ENCODE results near the gene KRT34. TPM values are rescaled to one million over a fixed set of nuclear protein-coding genes. Genes with fewer than 3 reads are reported as not detected.

KRT34 gene
- total and polyA plus RNA-seq, 2 experiments from 2014 or later = not detected

GRCh38 chr17:41415833-41416335, 33.8 kb upstream of the KRT34 start:
- H2AFZ ChIP-seq = no peak overlapping the region
- Mint-ChIP-seq H3K4me3 (no peak overlapping the region), H3K4me1 (peaks cover 31% of the 10 kb centered on the region), H3K27me3 (ENCODE audit: insufficient read depth, low read depth, poor library complexity) (no peaks in the 10 kb centered on the region), H3K36me3 (ENCODE audit: low read depth) (no peaks in the 10 kb centered on the region), H3K27ac (no peak overlapping the region), H3K9me3 (no peaks in the 10 kb centered on the region)
- H3K27ac ChIP-seq (ENCODE audit: low read depth) = no peak overlapping the region
- no peak for DNase-seq (ENCODE audit: low spot score)
- H4K20me1 ChIP-seq (replicated peaks; ENCODE audit: insufficient read depth) = no peaks in the 10 kb centered on the region
- H3K4me3 ChIP-seq = no peak overlapping the region
- no peaks in the 10 kb centered on the region for H3K79me2 ChIP-seq (replicated peaks; ENCODE audit: insufficient read depth)
- H3K27me3 ChIP-seq (ENCODE audit: insufficient read depth) = no peaks in the 10 kb centered on the region
- peaks cover 11% of the 10 kb centered on the region for H3K9me2 ChIP-seq (ENCODE audit: insufficient read depth)
- H3F3A ChIP-seq (replicated peaks; ENCODE audit: low read depth) = no peaks in the 10 kb centered on the region
- peaks cover 12% of the 10 kb centered on the region; the same call in 1 of the 2 replicates for H3K4me1 ChIP-seq (ENCODE audit: insufficient read depth)
- no peak for ATAC-seq
- H3K36me3 ChIP-seq (ENCODE audit: insufficient read depth) = no peaks in the 10 kb centered on the region
- H3K4me2 ChIP-seq = no peak overlapping the region
- TF ChIP-seq EZH2 (IDR thresholded peaks at IDR 0.05; ENCODE audit: low read depth, unreplicated experiment) = no peak
- TF ChIP-seq REST (IDR thresholded peaks at IDR 0.05; ENCODE audit: unreplicated experiment) = no peak
- TF ChIP-seq POLR2AphosphoS5 (IDR thresholded peaks at IDR 0.05; ENCODE audit: low read depth) = no peak
- no peak for TF ChIP-seq STAT1 (IDR thresholded peaks at IDR 0.05; ENCODE audit: unreplicated experiment)
- TF ChIP-seq EZH2phosphoT487 (IDR thresholded peaks at IDR 0.05; ENCODE audit: unreplicated experiment) = no peak
- TF ChIP-seq NANOG (IDR thresholded peaks at IDR 0.05; ENCODE audit: borderline replicate concordance) = no peak
- no peak for TF ChIP-seq ZNF114 (CRISPR knock-in tag; IDR thresholded peaks at IDR 0.05)
- TF ChIP-seq, protein P1, sequence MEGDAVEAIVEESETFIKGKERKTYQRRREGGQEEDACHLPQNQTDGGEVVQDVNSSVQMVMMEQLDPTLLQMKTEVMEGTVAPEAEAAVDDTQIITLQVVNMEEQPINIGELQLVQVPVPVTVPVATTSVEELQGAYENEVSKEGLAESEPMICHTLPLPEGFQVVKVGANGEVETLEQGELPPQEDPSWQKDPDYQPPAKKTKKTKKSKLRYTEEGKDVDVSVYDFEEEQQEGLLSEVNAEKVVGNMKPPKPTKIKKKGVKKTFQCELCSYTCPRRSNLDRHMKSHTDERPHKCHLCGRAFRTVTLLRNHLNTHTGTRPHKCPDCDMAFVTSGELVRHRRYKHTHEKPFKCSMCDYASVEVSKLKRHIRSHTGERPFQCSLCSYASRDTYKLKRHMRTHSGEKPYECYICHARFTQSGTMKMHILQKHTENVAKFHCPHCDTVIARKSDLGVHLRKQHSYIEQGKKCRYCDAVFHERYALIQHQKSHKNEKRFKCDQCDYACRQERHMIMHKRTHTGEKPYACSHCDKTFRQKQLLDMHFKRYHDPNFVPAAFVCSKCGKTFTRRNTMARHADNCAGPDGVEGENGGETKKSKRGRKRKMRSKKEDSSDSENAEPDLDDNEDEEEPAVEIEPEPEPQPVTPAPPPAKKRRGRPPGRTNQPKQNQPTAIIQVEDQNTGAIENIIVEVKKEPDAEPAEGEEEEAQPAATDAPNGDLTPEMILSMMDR (conservative IDR thresholded peaks at IDR 0.05; ENCODE audit: low read depth in 2 of 2) = no peak
- no peak for TF ChIP-seq ZNF331 (CRISPR knock-in tag; IDR thresholded peaks at IDR 0.05; ENCODE audit: low read depth)
- TF ChIP-seq ETS1 (IDR thresholded peaks at IDR 0.05) = no peak
- TF ChIP-seq CREB1 (CRISPR knock-in tag; IDR thresholded peaks at IDR 0.05; ENCODE audit: low read depth) = no peak
- no peak for TF ChIP-seq JUNB (IDR thresholded peaks at IDR 0.05; ENCODE audit: unreplicated experiment)
- no peak for TF ChIP-seq ZNF462 (CRISPR knock-in tag; IDR thresholded peaks at IDR 0.05)
